ENCODE measurements around the gene CST4. TPM values are rescaled to one million over a fixed set of nuclear protein-coding genes. Genes with fewer than 3 reads are reported as not detected.
A peak's percentile ranks its signal among the peaks of the same experiment; 100 is the strongest.

The CST4 gene
- total and polyA plus RNA-seq, 10 of the 15 experiments (the other 5 are each of a cell fraction or from before 2014, with no cell fraction given), result not detected

- no TSS peak for BruUV-seq (replicated peaks)
Observed at GRCh38 chr20:23645575-23645974, 43.3 kb downstream of the CST4 start.

GRCh38 chr20:23644164-23644563 is 44.7 kb downstream of the CST4 start:
- intact Hi-C loops (cut with micrococcal nuclease; ENCODE audit: unreplicated experiment) (no loop called here), in situ Hi-C loops (cut with MboI) (no loop called here)
- Histone ChIP-seq H3K36me3 (ENCODE audit: control insufficient read depth in 2 of 2, insufficient read depth in 2 of 2, low read length in 1 of 2) (no peaks in the 10 kb centered on the region), H4K20me1 (ENCODE audit: control insufficient read depth, insufficient read depth) (no peaks in the 10 kb centered on the region), H3K9ac (ENCODE audit: control insufficient read depth, insufficient read depth, low read length) (no peak overlapping the region), H2AFZ (ENCODE audit: control insufficient read depth, low read depth, low read length) (no peak overlapping the region), H3K4me3 (no peak overlapping the region), H3K79me2 (ENCODE audit: control insufficient read depth, insufficient read depth, low read length) (no peaks in the 10 kb centered on the region), H3K4me2 (ENCODE audit: control insufficient read depth, insufficient read depth) (0 out of 2 replicates have a peak overlapping the region, but pooled peaks have one; percentile 5), H3K4me1 (ENCODE audit: control insufficient read depth, insufficient read depth, low read length) (peaks cover 44% of the 10 kb centered on the region), H3K27me3 (replicated peaks in 1 of 2; ENCODE audit: control insufficient read depth in 2 of 2, insufficient read depth in 2 of 2, low read length in 1 of 2) (no peaks in the 10 kb centered on the region), H3K9me3 (replicated peaks; ENCODE audit: control insufficient read depth, insufficient read depth, low read length) (no peaks in the 10 kb centered on the region; the same call in 1 of the 3 replicates), H3K27ac (ENCODE audit: control insufficient read depth, insufficient read depth) (no peak overlapping the region)
- WGBS (ENCODE audit: insufficient coverage, insufficient replicate concordance, low lambda C conversion rate, missing lambda C conversion rate), result 100% methylated on average over 7 of the region's 7 CpGs
- SMC1A ChIA-PET (ENCODE audit: uncharacterized antibody, unreplicated experiment), result interaction anchor here (1.0 kb wide), 1 partner anchor 203 kb away, joined by 3 read pairs; no protein-coding TSS in a partner anchor
- FAIRE-seq (no peak), DNase-seq (ENCODE audit: low read depth, low spot score) (no peak), ATAC-seq (peak; percentile 32)
- CTCF ChIA-PET, result no interaction called here
- no TSS peak for BruUV-seq (replicated peaks)
- RAD21 ChIA-PET (ENCODE audit: unreplicated experiment), result no interaction called here
- POLR2A ChIA-PET, result no interaction called here
- no peak for TF ChIP-seq MXI1 (IDR thresholded peaks at IDR 0.05; ENCODE audit: low read depth, low read length)
- no peak for TF ChIP-seq ZSCAN29 (IDR thresholded peaks at IDR 0.05)
- TF ChIP-seq TCF7 (IDR thresholded peaks at IDR 0.05; ENCODE audit: borderline replicate concordance), result peak; percentile 90
- peak; percentile 77; the same call in 1 of the 2 replicates for TF ChIP-seq ZBED1 (IDR thresholded peaks at IDR 0.05; ENCODE audit: borderline replicate concordance)
- TF ChIP-seq CEBPB (IDR thresholded peaks at IDR 0.05; ENCODE audit: borderline replicate concordance in 1 of 2, low read depth in 2 of 2, low read length in 2 of 2), result peak in 1 of 2 experiments; percentile 79; a peak in 1 of 4 replicates
- peak; percentile 97 for TF ChIP-seq NFIC (IDR thresholded peaks at IDR 0.05; ENCODE audit: low read depth, low read length)
- TF ChIP-seq PML (IDR thresholded peaks at IDR 0.05; ENCODE audit: low read length), result no peak
- TF ChIP-seq KLF5 (IDR thresholded peaks at IDR 0.05; ENCODE audit: partially characterized antibody), result no peak
- TF ChIP-seq CREB1 (IDR thresholded peaks at IDR 0.05; ENCODE audit: low read depth), result peak; percentile 55; the same call in 1 of the 2 replicates
- no peak for TF ChIP-seq SPI1 (IDR thresholded peaks at IDR 0.05; ENCODE audit: borderline replicate concordance, insufficient read depth, low read depth, low read length)
- no peak for TF ChIP-seq SMC3 (IDR thresholded peaks at IDR 0.05; ENCODE audit: borderline replicate concordance, low read length)
- no peak for TF ChIP-seq SREBF2 (IDR thresholded peaks at IDR 0.05; ENCODE audit: low read length)
- TF ChIP-seq BMI1 (IDR thresholded peaks at IDR 0.05; ENCODE audit: borderline replicate concordance), result no peak
- TF ChIP-seq CBFB (IDR thresholded peaks at IDR 0.05; ENCODE audit: low read depth), result peak; percentile 58; the same call in 1 of the 2 replicates
- TF ChIP-seq JUNB (IDR thresholded peaks at IDR 0.05), result peak; percentile 98
- peak; percentile 97 for TF ChIP-seq ATF2 (IDR thresholded peaks at IDR 0.05; ENCODE audit: low read length)

More at GRCh38 chr20:23645575-23645974, 43.3 kb downstream of the CST4 start:
- ChIA-PET POLR2A (no interaction called here), SMC1A (ENCODE audit: uncharacterized antibody, unreplicated experiment) (interaction anchor here (0.7 kb wide), 1 partner anchor 156 kb away, joined by 3 read pairs; no protein-coding TSS in a partner anchor), RAD21 (ENCODE audit: unreplicated experiment) (no interaction called here), CTCF (no interaction called here)
- Histone ChIP-seq H3K9ac (ENCODE audit: control insufficient read depth, insufficient read depth, low read length) (no peak overlapping the region), H3K27ac (ENCODE audit: control insufficient read depth, insufficient read depth) (no peak overlapping the region), H3K9me3 (replicated peaks; ENCODE audit: control insufficient read depth, insufficient read depth, low read length) (no peaks in the 10 kb centered on the region; the same call in 2 of the 3 replicates), H2AFZ (ENCODE audit: control insufficient read depth, low read depth, low read length) (no peak overlapping the region; the same call in 1 of the 2 replicates), H3K27me3 (replicated peaks in 1 of 2; ENCODE audit: control insufficient read depth in 2 of 2, insufficient read depth in 2 of 2, low read length in 1 of 2) (no peaks in the 10 kb centered on the region), H3K4me1 (ENCODE audit: control insufficient read depth, insufficient read depth, low read length) (peaks cover 42% of the 10 kb centered on the region), H4K20me1 (ENCODE audit: control insufficient read depth, insufficient read depth) (no peaks in the 10 kb centered on the region), H3K79me2 (ENCODE audit: control insufficient read depth, insufficient read depth, low read length) (no peaks in the 10 kb centered on the region), H3K4me2 (ENCODE audit: control insufficient read depth, insufficient read depth) (0 out of 2 replicates have a peak overlapping the region, but pooled peaks have one; percentile 5), H3K36me3 (ENCODE audit: control insufficient read depth in 2 of 2, insufficient read depth in 2 of 2, low read length in 1 of 2) (no peaks in the 10 kb centered on the region), H3K4me3 (no peak overlapping the region)
- intact Hi-C loops (cut with micrococcal nuclease; ENCODE audit: unreplicated experiment) (no loop called here), in situ Hi-C loops (cut with MboI) (no loop called here)
- TF ChIP-seq RUNX3 (IDR thresholded peaks at IDR 0.05; ENCODE audit: low read length), result peak; percentile 21; the same call in 1 of the 2 replicates
- TF ChIP-seq FOXM1 (IDR thresholded peaks at IDR 0.05; ENCODE audit: low read depth, low read length), result 0 out of 2 replicates have a peak, but pooled peaks have one; percentile 16
- TF ChIP-seq NR2C2 (IDR thresholded peaks at IDR 0.05; ENCODE audit: borderline replicate concordance, control insufficient read depth, insufficient read length, low read depth), result no peak
- TF ChIP-seq KAT2A (conservative IDR thresholded peaks at IDR 0.05; ENCODE audit: control insufficient read depth, low read depth, low read length), result no peak
- no peak for TF ChIP-seq ESRRA (IDR thresholded peaks at IDR 0.05; ENCODE audit: low read length)
- no peak for TF ChIP-seq FOXK2 (IDR thresholded peaks at IDR 0.05)
- TF ChIP-seq CHD1 (IDR thresholded peaks at IDR 0.05; ENCODE audit: low read depth, low read length), result no peak
- TF ChIP-seq TARDBP (IDR thresholded peaks at IDR 0.05; ENCODE audit: borderline replicate concordance), result no peak
- ATAC-seq (peak; percentile 67), DNase-seq (ENCODE audit: low read depth, low spot score) (no peak), FAIRE-seq (no peak)
- WGBS (ENCODE audit: insufficient coverage, insufficient replicate concordance, low lambda C conversion rate, missing lambda C conversion rate), result 0% methylated on average over 1 of the region's 1 CpG

Measured in GM12878 (cell line).